HFF-Myc (cell line): ENCODE measurements around the gene UVRAG.

Experiments
- DNase-seq: peaks from one replicate; pipeline ENCODE4 v3.0.0-alpha.2; 2011; ENCODE audit warnings: low read depth; ENCODE audit errors: extremely low read depth
- H3K4me3 ChIP-seq: replicated peaks from 2 replicates; pipeline ENCODE4 v1.5.1; 2011; ENCODE audit warnings: low read depth, mild to moderate bottlenecking, control low read depth, low read length
- TF ChIP-seq, protein P1 (sequence below): IDR thresholded peaks from 2 replicates; pipeline ENCODE4 v1.5.1; 2012; ENCODE audit warnings: mild to moderate bottlenecking, low read depth, low read length, control low read depth; ENCODE audit errors: missing control alignments

UVRAG gene

DNA sequence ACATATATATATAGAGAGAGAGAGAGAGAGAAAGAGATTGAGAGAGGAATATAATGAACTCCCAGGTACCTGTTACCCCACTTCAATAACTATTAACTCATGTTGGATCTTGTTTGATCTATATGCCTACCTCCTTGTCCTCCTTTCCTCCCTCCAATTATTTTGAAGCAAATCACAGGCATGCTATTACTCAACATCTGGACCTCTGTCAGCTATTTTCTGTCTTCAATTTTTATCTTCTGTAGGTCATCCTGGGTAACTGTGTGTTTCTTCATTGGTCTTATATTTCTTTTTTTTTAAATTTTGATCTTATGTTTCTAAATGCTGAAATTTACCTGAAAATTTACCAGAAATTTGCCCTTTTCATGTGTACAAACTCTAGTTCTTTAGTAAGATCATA lies 24.8 kb downstream of the UVRAG start:
- TF ChIP-seq, protein P1, sequence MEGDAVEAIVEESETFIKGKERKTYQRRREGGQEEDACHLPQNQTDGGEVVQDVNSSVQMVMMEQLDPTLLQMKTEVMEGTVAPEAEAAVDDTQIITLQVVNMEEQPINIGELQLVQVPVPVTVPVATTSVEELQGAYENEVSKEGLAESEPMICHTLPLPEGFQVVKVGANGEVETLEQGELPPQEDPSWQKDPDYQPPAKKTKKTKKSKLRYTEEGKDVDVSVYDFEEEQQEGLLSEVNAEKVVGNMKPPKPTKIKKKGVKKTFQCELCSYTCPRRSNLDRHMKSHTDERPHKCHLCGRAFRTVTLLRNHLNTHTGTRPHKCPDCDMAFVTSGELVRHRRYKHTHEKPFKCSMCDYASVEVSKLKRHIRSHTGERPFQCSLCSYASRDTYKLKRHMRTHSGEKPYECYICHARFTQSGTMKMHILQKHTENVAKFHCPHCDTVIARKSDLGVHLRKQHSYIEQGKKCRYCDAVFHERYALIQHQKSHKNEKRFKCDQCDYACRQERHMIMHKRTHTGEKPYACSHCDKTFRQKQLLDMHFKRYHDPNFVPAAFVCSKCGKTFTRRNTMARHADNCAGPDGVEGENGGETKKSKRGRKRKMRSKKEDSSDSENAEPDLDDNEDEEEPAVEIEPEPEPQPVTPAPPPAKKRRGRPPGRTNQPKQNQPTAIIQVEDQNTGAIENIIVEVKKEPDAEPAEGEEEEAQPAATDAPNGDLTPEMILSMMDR: no peak
- no peak overlapping the region for H3K4me3 ChIP-seq
- DNase-seq: no peak

DNA sequence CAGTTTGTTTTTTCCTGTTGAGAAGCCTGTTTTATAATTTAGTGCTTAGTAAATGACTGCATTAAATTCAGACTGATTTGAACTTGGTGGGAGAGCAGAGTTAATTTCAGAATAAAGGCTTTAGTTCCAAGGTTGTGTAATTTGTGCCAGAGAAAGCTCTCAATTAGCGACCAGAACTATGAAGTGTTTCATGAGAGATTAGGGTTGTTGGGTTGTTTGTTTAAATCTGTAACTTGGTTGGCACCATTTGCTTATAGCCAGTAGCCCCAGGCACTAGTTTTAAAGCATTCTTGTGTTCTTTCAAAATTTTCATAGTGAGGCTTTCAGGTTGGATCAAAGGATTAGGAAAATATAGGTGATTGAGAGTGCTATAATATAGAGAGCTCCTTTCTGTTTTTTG lies 25.5 kb downstream of the UVRAG start:
- DNase-seq: no peak
- no peak overlapping the region for H3K4me3 ChIP-seq
- TF ChIP-seq, protein P1: no peak

DNA sequence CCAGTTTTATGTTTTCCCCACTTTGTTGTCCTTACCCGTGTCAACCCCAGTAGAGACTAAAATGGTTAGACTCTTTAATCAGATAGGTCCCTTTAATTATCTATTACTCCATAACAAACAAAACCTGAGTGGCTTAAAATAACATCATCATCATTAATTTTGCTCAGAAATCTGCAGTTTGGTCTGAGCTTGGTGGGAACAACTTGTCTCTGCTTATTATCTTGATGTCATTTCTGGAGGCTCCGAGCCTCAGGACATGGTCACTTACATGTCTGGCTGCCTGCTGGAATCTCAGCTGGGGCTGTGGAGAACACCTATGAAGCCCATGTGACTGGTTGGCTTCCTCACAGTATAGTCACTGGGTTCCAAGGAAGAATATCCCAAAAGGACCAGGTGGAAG lies 26.7 kb downstream of the UVRAG start:
- no peak for DNase-seq
- H3K4me3 ChIP-seq: no peak overlapping the region
- TF ChIP-seq, protein P1: no peak

DNA sequence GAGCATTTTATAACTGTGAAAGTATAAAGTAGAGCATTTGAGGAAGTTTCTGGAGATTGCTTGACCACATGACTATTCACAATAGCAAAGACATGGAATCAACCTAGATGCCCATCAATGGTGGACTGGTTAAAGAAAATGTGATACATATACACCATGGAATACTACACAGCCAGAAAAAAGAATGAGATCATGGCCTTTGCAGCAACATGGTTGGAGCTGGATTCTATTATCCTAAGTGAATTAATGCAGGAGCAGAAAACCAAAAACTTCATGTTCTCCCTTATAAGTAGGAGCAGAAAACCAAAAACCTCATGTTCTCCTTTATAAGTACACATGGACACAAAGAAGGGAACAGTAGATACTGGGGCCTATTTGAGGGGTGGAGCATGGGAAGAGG lies 30.3 kb downstream of the UVRAG start:
- H3K4me3 ChIP-seq: no peak overlapping the region
- DNase-seq: no peak
- TF ChIP-seq, protein P1: no peak

DNA sequence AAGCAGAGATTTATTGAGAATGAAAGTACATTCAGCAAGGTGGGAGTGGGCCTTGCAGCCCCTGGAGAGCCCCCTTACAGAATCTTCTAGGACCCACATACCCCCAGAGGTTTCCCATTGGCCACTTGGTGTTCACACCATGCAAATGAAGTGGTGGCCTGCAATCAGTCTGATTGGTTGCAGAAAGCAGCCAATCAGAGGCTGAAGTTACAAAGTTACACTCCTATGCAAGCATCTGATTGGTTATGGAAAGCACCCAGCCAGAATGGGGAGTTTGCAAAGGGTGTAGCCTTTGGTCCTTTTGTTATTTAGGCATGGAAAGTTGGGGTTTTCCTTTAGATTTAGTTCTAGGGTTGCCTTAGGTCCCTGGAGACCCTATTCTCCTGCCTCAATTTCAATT lies 34.9 kb downstream of the UVRAG start:
- no peak overlapping the region for H3K4me3 ChIP-seq
- TF ChIP-seq, protein P1: no peak
- no peak for DNase-seq

DNA sequence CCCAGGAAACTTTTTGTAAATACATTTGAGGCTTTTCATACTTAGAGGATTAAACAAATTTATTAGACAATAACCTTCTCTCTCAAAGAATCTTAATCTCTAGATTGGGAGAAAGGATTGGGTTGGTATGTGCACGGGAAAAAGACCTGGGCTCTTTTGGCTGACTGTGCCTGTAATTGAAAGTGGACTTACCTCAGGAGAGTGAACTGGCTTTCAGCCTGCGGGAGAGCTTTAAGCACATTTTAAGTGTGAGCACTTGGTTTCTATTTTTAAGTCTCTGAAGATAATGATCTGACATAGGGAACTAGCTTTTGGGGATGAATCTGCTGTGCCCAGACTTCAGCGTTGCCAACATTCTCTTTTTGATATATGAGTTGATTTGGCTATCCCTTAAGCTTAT lies 35.8 kb downstream of the UVRAG start:
- no peak for DNase-seq
- TF ChIP-seq, protein P1: no peak
- H3K4me3 ChIP-seq: no peak overlapping the region

DNA sequence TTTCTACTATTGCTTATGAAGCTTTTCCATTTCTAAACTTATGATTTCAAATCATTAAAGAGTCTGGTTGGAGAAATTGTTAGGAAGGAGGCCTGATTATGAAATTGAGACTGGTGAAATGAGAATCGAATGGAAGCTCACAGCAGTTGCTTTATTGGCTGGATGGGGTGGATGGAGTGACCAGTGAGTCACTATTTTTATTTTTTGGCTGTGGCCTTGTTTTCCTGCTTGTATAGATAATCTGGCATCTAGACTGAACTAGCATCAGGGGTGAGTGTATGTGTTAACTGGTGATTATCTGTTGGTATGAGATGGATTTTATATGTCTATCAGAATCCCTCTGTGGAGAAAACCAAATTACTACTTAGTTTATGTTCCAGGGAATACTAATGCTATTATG lies 36.2 kb downstream of the UVRAG start:
- TF ChIP-seq, protein P1: no peak
- no peak overlapping the region for H3K4me3 ChIP-seq
- no peak for DNase-seq
